ENCODE results near the gene LPAR1. TPM values are rescaled to one million over a fixed set of nuclear protein-coding genes. Genes with fewer than 3 reads are reported as not detected.

LPAR1 gene
- total RNA-seq, 2 donors from 2014 or later = 20.2 to 48.2 TPM

DNA sequence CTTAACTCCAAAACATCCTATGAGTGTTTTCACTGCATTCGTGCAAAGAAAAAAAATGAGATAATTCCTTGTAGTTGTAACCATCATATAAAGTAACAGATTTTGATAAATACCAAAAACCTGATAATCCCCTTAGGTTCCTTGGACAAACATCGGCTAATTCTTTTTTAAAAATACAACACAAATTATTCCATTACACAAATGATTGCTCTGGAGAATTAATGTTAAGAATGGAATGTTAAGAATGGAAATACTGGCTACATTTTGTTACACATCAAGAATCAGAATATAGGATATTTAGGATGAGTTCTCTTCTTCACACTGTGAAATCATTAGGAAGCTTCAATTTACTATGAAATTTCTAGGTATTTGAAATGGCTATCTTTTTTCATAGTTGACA lies 139.4 kb downstream of the LPAR1 start:
- peaks cover 0 to 5% of the 10 kb centered on the region in 2 donors for H3K4me1 ChIP-seq
- DNase-seq (ENCODE audit: low spot score) = no peak
- TF ChIP-seq, protein P1, sequence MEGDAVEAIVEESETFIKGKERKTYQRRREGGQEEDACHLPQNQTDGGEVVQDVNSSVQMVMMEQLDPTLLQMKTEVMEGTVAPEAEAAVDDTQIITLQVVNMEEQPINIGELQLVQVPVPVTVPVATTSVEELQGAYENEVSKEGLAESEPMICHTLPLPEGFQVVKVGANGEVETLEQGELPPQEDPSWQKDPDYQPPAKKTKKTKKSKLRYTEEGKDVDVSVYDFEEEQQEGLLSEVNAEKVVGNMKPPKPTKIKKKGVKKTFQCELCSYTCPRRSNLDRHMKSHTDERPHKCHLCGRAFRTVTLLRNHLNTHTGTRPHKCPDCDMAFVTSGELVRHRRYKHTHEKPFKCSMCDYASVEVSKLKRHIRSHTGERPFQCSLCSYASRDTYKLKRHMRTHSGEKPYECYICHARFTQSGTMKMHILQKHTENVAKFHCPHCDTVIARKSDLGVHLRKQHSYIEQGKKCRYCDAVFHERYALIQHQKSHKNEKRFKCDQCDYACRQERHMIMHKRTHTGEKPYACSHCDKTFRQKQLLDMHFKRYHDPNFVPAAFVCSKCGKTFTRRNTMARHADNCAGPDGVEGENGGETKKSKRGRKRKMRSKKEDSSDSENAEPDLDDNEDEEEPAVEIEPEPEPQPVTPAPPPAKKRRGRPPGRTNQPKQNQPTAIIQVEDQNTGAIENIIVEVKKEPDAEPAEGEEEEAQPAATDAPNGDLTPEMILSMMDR (IDR thresholded peaks at IDR 0.05) = no peak
- no peaks in the 10 kb centered on the region for H3K27me3 ChIP-seq
- no peak overlapping the region for H3K4me3 ChIP-seq
- H3K27ac ChIP-seq = peak overlapping the region; percentile 18 to 69
- peaks cover 0 to 8% of the 10 kb centered on the region in 2 donors for H3K9me3 ChIP-seq
- no peaks in the 10 kb centered on the region for H3K36me3 ChIP-seq

DNA sequence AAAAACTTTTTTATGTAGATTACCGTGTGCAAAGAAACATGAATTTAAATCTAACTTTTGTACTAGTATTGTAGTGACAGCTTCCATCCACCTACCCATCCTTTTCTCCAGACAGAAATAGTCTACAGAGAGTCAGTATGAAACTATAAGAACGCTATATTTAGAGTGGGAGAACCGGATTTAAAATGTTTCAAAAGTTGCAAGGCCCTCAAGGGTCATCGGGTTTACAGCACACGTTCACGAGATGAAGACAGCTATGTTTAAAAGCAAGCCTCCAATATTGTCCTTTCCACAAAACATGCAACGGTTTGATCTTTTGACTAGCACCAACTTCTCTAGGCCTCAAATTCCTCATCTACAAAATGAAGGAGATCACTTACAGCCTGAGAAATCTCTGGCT lies 139.9 kb downstream of the LPAR1 start:
- H3K4me1 ChIP-seq = peaks cover 0 to 5% of the 10 kb centered on the region in 2 donors
- peaks cover 0 to 7% of the 10 kb centered on the region in 2 donors for H3K9me3 ChIP-seq
- peak overlapping the region; percentile 18 to 69 for H3K27ac ChIP-seq
- no peaks in the 10 kb centered on the region for H3K27me3 ChIP-seq
- no peaks in the 10 kb centered on the region for H3K36me3 ChIP-seq
- TF ChIP-seq, protein P1 (IDR thresholded peaks at IDR 0.05) = no peak
- DNase-seq (ENCODE audit: low spot score) = no peak
- no peak overlapping the region for H3K4me3 ChIP-seq

DNA sequence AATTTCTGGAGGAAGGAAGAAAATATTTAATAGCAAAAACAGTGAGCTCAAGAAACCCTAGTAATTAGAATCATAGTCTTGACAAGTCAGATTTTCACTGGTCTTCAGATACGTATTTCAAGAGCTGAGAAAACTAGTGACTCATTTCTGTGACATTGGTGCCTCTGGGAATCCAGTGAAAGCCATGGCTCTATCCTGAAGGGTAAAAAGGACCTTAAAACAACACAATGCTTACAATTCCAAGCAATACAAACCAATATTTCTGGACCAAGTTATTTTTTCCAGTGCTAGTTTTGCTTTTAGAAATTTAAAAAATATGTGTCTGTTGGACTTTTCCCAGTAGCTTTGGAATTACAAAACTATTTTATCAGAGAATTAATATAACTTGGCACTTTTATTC lies 140.3 kb downstream of the LPAR1 start:
- no peaks in the 10 kb centered on the region for H3K27me3 ChIP-seq
- H3K4me1 ChIP-seq = peaks cover 0 to 5% of the 10 kb centered on the region in 2 donors
- TF ChIP-seq, protein P1 (IDR thresholded peaks at IDR 0.05) = no peak
- H3K36me3 ChIP-seq = no peaks in the 10 kb centered on the region
- no peak overlapping the region for H3K4me3 ChIP-seq
- peaks cover 0 to 7% of the 10 kb centered on the region in 2 donors for H3K9me3 ChIP-seq
- peak overlapping the region; percentile 18 to 69 for H3K27ac ChIP-seq
- DNase-seq (ENCODE audit: low spot score) = no peak

DNA sequence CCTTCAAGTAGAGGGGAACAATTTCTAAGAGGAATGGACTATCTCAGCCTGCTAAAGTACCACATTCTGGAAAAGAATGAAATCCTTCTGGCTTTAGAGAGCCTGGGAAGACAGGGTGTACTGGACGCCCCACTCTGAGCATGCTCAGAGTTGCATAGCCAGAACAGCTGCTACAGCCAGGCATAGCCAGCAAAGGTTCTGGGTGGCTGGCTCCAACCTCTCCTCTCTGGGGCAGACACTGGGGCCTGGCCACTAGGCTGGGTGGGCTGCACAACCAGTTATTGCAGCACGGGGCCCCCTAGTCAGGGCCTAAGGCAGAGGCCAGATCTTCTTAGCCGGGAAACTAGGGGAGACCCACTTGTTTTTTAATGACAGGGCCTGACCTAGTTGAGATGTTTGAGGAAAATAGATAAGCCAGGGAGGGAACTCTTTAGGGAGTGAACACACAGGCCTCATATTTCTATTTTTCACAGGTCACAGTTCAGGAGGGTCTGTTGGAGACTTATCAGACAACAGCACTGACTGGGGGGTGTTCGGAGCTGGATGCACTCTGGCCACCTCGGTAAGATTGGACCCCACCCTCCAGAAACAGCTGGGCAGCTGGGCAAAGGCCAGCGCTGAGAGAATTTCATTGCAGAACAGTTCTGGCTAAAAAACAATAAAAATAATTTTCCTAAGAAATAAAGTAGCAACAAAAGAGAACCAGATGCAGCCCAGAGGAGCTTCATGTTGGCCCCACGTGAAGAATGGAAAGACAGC lies 142.9 kb downstream of the LPAR1 start:
- no peaks in the 10 kb centered on the region for H3K36me3 ChIP-seq
- no peaks in the 10 kb centered on the region for H3K9me3 ChIP-seq
- H3K4me1 ChIP-seq = peaks cover 0 to 5% of the 10 kb centered on the region in 2 donors
- no peak overlapping the region for H3K4me3 ChIP-seq
- TF ChIP-seq, protein P1 (IDR thresholded peaks at IDR 0.05) = no peak
- no peaks in the 10 kb centered on the region for H3K27me3 ChIP-seq
- H3K27ac ChIP-seq = peak overlapping the region; percentile 44 to 62
- peak; percentile 71 for DNase-seq (ENCODE audit: low spot score)

DNA sequence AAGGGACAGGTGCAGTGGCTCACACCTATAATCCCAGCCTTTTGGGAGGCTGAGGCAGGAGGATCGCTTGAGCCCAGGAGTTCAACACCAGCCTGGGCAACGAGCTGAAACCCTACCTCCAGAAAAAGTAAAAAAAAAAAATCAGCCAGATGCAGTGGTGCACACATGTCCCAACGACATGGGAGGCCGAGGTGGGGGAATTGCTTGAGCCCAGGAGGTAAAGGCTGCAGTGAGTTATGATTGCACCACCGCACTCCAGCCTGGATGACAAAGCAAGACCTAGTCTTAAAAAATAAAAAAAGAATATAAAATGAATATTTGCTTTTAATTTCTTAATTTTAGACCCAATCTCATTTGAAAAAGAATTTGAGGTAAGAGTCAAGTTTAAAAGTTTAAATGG lies 143.5 kb downstream of the LPAR1 start:
- Histone ChIP-seq H3K4me1 (peaks cover 0 to 5% of the 10 kb centered on the region in 2 donors), H3K27ac (peak overlapping the region; percentile 44 to 62), H3K27me3 (no peaks in the 10 kb centered on the region), H3K4me3 (no peak overlapping the region), H3K36me3 (no peaks in the 10 kb centered on the region), H3K9me3 (no peaks in the 10 kb centered on the region)
- TF ChIP-seq, protein P1 (IDR thresholded peaks at IDR 0.05) = no peak
- no peak for DNase-seq (ENCODE audit: low spot score)
